GM12873 (cell line): ENCODE measurements around the gene SUN1.

Experiments used
- CTCF ChIP-seq: IDR thresholded peaks from 2 replicates; pipeline ENCODE4 v1.5.1; 2012; ENCODE audit warnings: low read depth, mild to moderate bottlenecking, moderate library complexity, low read length, control low read depth; ENCODE audit not compliant: insufficient read depth; ENCODE audit errors: missing control alignments

The SUN1 gene

GRCh38 chr7:859359-860030 is 27.2 kb downstream of the SUN1 start:
- TF ChIP-seq CTCF, result no peak

GRCh38 chr7:860149-860548 is 27.9 kb downstream of the SUN1 start:
- TF ChIP-seq CTCF, result no peak

- no peak for TF ChIP-seq CTCF
These were observed 28.9 kb downstream of the SUN1 start for GRCh38 chr7:861222-861621.

GRCh38 chr7:862157-862556 is 29.9 kb downstream of the SUN1 start:
- TF ChIP-seq CTCF, result no peak

GRCh38 chr7:863106-863505 is 30.8 kb downstream of the SUN1 start:
- no peak for TF ChIP-seq CTCF

- TF ChIP-seq CTCF, result no peak
These were observed 33.6 kb downstream of the SUN1 start for GRCh38 chr7:865921-866320.

- no peak for TF ChIP-seq CTCF
These were observed 34.7 kb downstream of the SUN1 start for GRCh38 chr7:867001-867405.
